ENCODE results near the gene TMCC3.

The TMCC3 gene

GRCh38 chr12:94622475-94622874, 27.9 kb downstream of the TMCC3 start:
- no peak overlapping the region for H3K9ac ChIP-seq (ENCODE audit: low read length)
- no peak overlapping the region for H2BK5ac ChIP-seq (ENCODE audit: low read depth, low read length, poor library complexity)
- no peak overlapping the region for H4K12ac ChIP-seq (ENCODE audit: low read depth, low read length)
- no peaks in the 10 kb centered on the region for H3K79me2 ChIP-seq (ENCODE audit: control insufficient read depth, insufficient read depth, low read length, poor library complexity)
- no peak overlapping the region for H4K8ac ChIP-seq (ENCODE audit: low read depth, low read length)
- H4K91ac ChIP-seq (ENCODE audit: low read depth, low read length): no peak overlapping the region
- no peak overlapping the region for H3K4me2 ChIP-seq (ENCODE audit: low read length)
- H3K36me3 ChIP-seq (ENCODE audit: control insufficient read depth in 1 of 2, insufficient read depth in 2 of 2, low read length in 2 of 2): no peaks in the 10 kb centered on the region
- H3K23ac ChIP-seq (ENCODE audit: low read length): no peak overlapping the region
- DNase-seq: peak in 1 of 2 donors; percentile 41
- no peak overlapping the region for H3K4ac ChIP-seq (ENCODE audit: low read depth, low read length)
- no CpG with 5 or more reads among the region's 4 CpGs for WGBS (ENCODE audit: extremely low coverage, insufficient coverage, insufficient read length)
- H3K4me3 ChIP-seq (ENCODE audit: low read depth, low read length): no peak overlapping the region
- H3K27me3 ChIP-seq (ENCODE audit: insufficient read depth, low read length): no peaks in the 10 kb centered on the region
- H2BK12ac ChIP-seq (ENCODE audit: low read length): no peak overlapping the region
- H3K14ac ChIP-seq (ENCODE audit: low read length): no peak overlapping the region
- no peak overlapping the region for H3K27ac ChIP-seq (ENCODE audit: low read depth, low read length)
- H2AK5ac ChIP-seq (ENCODE audit: low read length): no peak overlapping the region
- peaks cover 11 to 24% of the 10 kb centered on the region in 2 experiments for H3K4me1 ChIP-seq (ENCODE audit: control insufficient read depth in 1 of 2, insufficient read depth in 2 of 2, low read length in 2 of 2)
- H2AFZ ChIP-seq (ENCODE audit: insufficient read depth, low read length, poor library complexity): no peak overlapping the region
- no peak overlapping the region for H2BK120ac ChIP-seq (ENCODE audit: insufficient read depth, low read length, poor library complexity)
- H3K9me3 ChIP-seq (ENCODE audit: insufficient read depth, low read depth, low read length): no peaks in the 10 kb centered on the region
- no peak overlapping the region for H3K18ac ChIP-seq (ENCODE audit: low read length)
- peaks cover 6% of the 10 kb centered on the region for H3K79me1 ChIP-seq (ENCODE audit: low read length)

- no CpG with 5 or more reads among the region's 7 CpGs for WGBS (ENCODE audit: extremely low coverage, insufficient coverage, insufficient read length)
- Histone ChIP-seq H3K23ac (ENCODE audit: low read length) (no peak overlapping the region), H4K12ac (ENCODE audit: low read depth, low read length) (no peak overlapping the region), H2BK5ac (ENCODE audit: low read depth, low read length, poor library complexity) (peak overlapping the region; percentile 27), H2BK12ac (ENCODE audit: low read length) (peak overlapping the region; percentile 92), H3K18ac (ENCODE audit: low read length) (peak overlapping the region; percentile 35), H3K4me1 (ENCODE audit: control insufficient read depth in 1 of 2, insufficient read depth in 2 of 2, low read length in 2 of 2) (peaks cover 15 to 29% of the 10 kb centered on the region in 2 experiments), H3K27me3 (ENCODE audit: insufficient read depth, low read length) (no peaks in the 10 kb centered on the region), H4K8ac (ENCODE audit: low read depth, low read length) (no peak overlapping the region), H2BK120ac (ENCODE audit: insufficient read depth, low read length, poor library complexity) (no peak overlapping the region), H3K9ac (ENCODE audit: low read length) (no peak overlapping the region), H2AK5ac (ENCODE audit: low read length) (peak overlapping the region; percentile 81), H3K79me1 (ENCODE audit: low read length) (peaks cover 10% of the 10 kb centered on the region), H4K91ac (ENCODE audit: low read depth, low read length) (peak overlapping the region; percentile 65), H3K14ac (ENCODE audit: low read length) (peak overlapping the region; percentile 29), H3K36me3 (ENCODE audit: control insufficient read depth in 1 of 2, insufficient read depth in 2 of 2, low read length in 2 of 2) (no peaks in the 10 kb centered on the region), H3K4ac (ENCODE audit: low read depth, low read length) (peak overlapping the region; percentile 64), H2AFZ (ENCODE audit: insufficient read depth, low read length, poor library complexity) (no peak overlapping the region), H3K79me2 (ENCODE audit: control insufficient read depth, insufficient read depth, low read length, poor library complexity) (no peaks in the 10 kb centered on the region), H3K4me3 (ENCODE audit: low read depth, low read length) (no peak overlapping the region), H3K27ac (ENCODE audit: low read depth, low read length) (peak overlapping the region; percentile 24), H3K9me3 (ENCODE audit: insufficient read depth, low read depth, low read length) (no peaks in the 10 kb centered on the region), H3K4me2 (ENCODE audit: low read length) (no peak overlapping the region)
- DNase-seq: peak in 1 of 2 donors; percentile 36
These were observed 28.5 kb downstream of the TMCC3 start for GRCh38 chr12:94621662-94622359.

GRCh38 chr12:94620621-94621020, 29.7 kb downstream of the TMCC3 start:
- H3K27me3 ChIP-seq (ENCODE audit: insufficient read depth, low read length): no peaks in the 10 kb centered on the region
- H3K9ac ChIP-seq (ENCODE audit: low read length): no peak overlapping the region
- H4K8ac ChIP-seq (ENCODE audit: low read depth, low read length): no peak overlapping the region
- H3K18ac ChIP-seq (ENCODE audit: low read length): no peak overlapping the region
- H3K4me2 ChIP-seq (ENCODE audit: low read length): no peak overlapping the region
- DNase-seq: no peak
- no peak overlapping the region for H3K23ac ChIP-seq (ENCODE audit: low read length)
- no peak overlapping the region for H2BK12ac ChIP-seq (ENCODE audit: low read length)
- H3K36me3 ChIP-seq (ENCODE audit: control insufficient read depth in 1 of 2, insufficient read depth in 2 of 2, low read length in 2 of 2): no peaks in the 10 kb centered on the region
- no peak overlapping the region for H4K91ac ChIP-seq (ENCODE audit: low read depth, low read length)
- no peaks in the 10 kb centered on the region for H3K9me3 ChIP-seq (ENCODE audit: insufficient read depth, low read depth, low read length)
- no peak overlapping the region for H3K27ac ChIP-seq (ENCODE audit: low read depth, low read length)
- H3K4me3 ChIP-seq (ENCODE audit: low read depth, low read length): no peak overlapping the region
- H3K79me1 ChIP-seq (ENCODE audit: low read length): peaks cover 17% of the 10 kb centered on the region
- H4K12ac ChIP-seq (ENCODE audit: low read depth, low read length): no peak overlapping the region
- H3K14ac ChIP-seq (ENCODE audit: low read length): no peak overlapping the region
- peaks cover 22 to 40% of the 10 kb centered on the region in 2 experiments for H3K4me1 ChIP-seq (ENCODE audit: control insufficient read depth in 1 of 2, insufficient read depth in 2 of 2, low read length in 2 of 2)
- no peak overlapping the region for H2BK5ac ChIP-seq (ENCODE audit: low read depth, low read length, poor library complexity)
- no peak overlapping the region for H3K4ac ChIP-seq (ENCODE audit: low read depth, low read length)
- H2BK120ac ChIP-seq (ENCODE audit: insufficient read depth, low read length, poor library complexity): no peak overlapping the region
- H3K79me2 ChIP-seq (ENCODE audit: control insufficient read depth, insufficient read depth, low read length, poor library complexity): no peaks in the 10 kb centered on the region
- no peak overlapping the region for H2AK5ac ChIP-seq (ENCODE audit: low read length)
- no CpG with 5 or more reads among the region's 3 CpGs for WGBS (ENCODE audit: extremely low coverage, insufficient coverage, insufficient read length)
- no peak overlapping the region for H2AFZ ChIP-seq (ENCODE audit: insufficient read depth, low read length, poor library complexity)

GRCh38 chr12:94618995-94619695, 31.2 kb downstream of the TMCC3 start:
- Histone ChIP-seq H2AFZ (ENCODE audit: insufficient read depth, low read length, poor library complexity) (no peak overlapping the region), H3K79me1 (ENCODE audit: low read length) (peaks cover 22% of the 10 kb centered on the region), H2BK120ac (ENCODE audit: insufficient read depth, low read length, poor library complexity) (no peak overlapping the region), H4K12ac (ENCODE audit: low read depth, low read length) (no peak overlapping the region), H2BK5ac (ENCODE audit: low read depth, low read length, poor library complexity) (peak overlapping the region; percentile 54), H3K4ac (ENCODE audit: low read depth, low read length) (no peak overlapping the region), H2AK5ac (ENCODE audit: low read length) (no peak overlapping the region), H4K91ac (ENCODE audit: low read depth, low read length) (no peak overlapping the region), H4K8ac (ENCODE audit: low read depth, low read length) (no peak overlapping the region), H3K27me3 (ENCODE audit: insufficient read depth, low read length) (no peaks in the 10 kb centered on the region), H3K18ac (ENCODE audit: low read length) (no peak overlapping the region), H3K79me2 (ENCODE audit: control insufficient read depth, insufficient read depth, low read length, poor library complexity) (no peaks in the 10 kb centered on the region), H2BK12ac (ENCODE audit: low read length) (peak overlapping the region; percentile 72), H3K9ac (ENCODE audit: low read length) (no peak overlapping the region), H3K9me3 (ENCODE audit: insufficient read depth, low read depth, low read length) (no peaks in the 10 kb centered on the region), H3K4me2 (ENCODE audit: low read length) (peak overlapping the region; percentile 31), H3K14ac (ENCODE audit: low read length) (no peak overlapping the region), H3K4me1 (ENCODE audit: control insufficient read depth in 1 of 2, insufficient read depth in 2 of 2, low read length in 2 of 2) (peaks cover 28 to 49% of the 10 kb centered on the region in 2 experiments), H3K36me3 (ENCODE audit: control insufficient read depth in 1 of 2, insufficient read depth in 2 of 2, low read length in 2 of 2) (no peaks in the 10 kb centered on the region), H3K23ac (ENCODE audit: low read length) (no peak overlapping the region), H3K27ac (ENCODE audit: low read depth, low read length) (peak overlapping the region; percentile 62), H3K4me3 (ENCODE audit: low read depth, low read length) (no peak overlapping the region)
- DNase-seq: peak; percentile 60 to 82
- WGBS (ENCODE audit: extremely low coverage, insufficient coverage, insufficient read length): no CpG with 5 or more reads among the region's 6 CpGs

Measured in trophoblast cell (in vitro differentiated cells and primary cell).